ENCODE measurements around the gene FLG. TPM values are rescaled to one million over a fixed set of nuclear protein-coding genes. Genes with fewer than 3 reads are reported as not detected.

Gene FLG
- total RNA-seq: 0.29 TPM

DNA sequence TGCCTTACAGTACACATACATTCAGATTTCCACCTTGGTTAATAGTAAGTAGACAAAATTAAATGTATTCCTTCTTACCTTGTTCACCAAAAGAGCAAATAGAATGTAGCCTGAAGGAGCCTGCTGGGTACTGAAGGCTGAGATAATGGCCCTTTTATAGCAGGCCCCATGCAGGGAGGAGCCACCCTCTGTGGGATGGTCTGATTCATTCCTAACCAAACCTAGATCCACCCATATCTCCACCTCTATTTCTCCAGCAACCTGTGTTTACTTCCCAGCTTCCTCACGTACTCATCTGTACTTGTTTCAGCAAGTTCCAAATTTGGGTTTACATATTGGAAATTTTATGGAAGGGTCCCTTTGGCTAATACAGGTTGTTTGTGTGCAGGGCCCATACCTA, at the start of gene FLG:
FLG (minus strand) TSS at position 129 of the 400 bp plus-strand sequence. CDS start 9,783 bp downstream, outside the sequence.

DNA sequence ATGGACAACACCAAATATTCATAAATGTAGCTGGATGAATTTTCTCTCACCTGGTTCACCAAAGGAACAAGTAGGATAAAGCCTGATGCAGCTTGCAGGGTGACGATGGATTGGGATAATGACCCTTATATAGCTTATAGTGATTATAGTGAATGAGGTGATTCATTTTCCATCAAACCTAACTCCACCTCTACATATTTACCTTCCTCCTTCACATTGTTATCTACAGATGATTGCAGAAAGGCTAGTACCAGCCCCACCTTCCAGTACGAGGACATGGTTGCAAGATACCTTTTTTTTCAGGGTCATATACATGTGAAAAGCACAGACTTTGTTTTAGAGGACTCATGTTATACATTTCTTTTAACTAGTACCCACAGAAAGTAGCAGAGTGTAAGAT, 34.9 kb upstream of the FLG start, which contains the start of gene FLG2:
FLG2 (minus strand) TSS at position 101 of the 400 bp plus-strand sequence. CDS start 1,122 bp downstream, outside the sequence.

Other genes with a start within 250 kb of the FLG start
- gene TCHHL1, start 236.2 kb downstream of the FLG start, total RNA-seq: not detected
- gene TCHH, start 209.8 kb downstream of the FLG start, total RNA-seq: 0.06 TPM
- gene RPTN, start 166.0 kb downstream of the FLG start, total RNA-seq: not detected
- gene HRNR, start 101.0 kb downstream of the FLG start, total RNA-seq: not detected
- 0.06 TPM for gene FLG2, start 34.8 kb upstream of the FLG start, total RNA-seq
- not detected for gene CRNN, start 89.0 kb upstream of the FLG start, total RNA-seq
- not detected for gene LCE5A, start 185.6 kb upstream of the FLG start, total RNA-seq
- not detected for gene CRCT1, start 189.2 kb upstream of the FLG start, total RNA-seq
- not detected for gene LCE3E, start 241.5 kb upstream of the FLG start, total RNA-seq

All from metanephros (tissue), 1 donor.